GM18907 (cell line): Measurements from ENCODE around the gene GABARAP.
"Not testable (repeated sequence)": the region's sequence is repeated elsewhere in the genome, so short reads cannot be mapped to it uniquely, and the experiment has no call there.

Experiments used
- ATAC-seq: cut with Tn5 transposase; IDR thresholded peaks from one replicate; pipeline ENCODE4 v1.9.1; 2021; ENCODE audit warnings: mild to moderate bottlenecking, moderate library complexity; ENCODE audit not compliant: unreplicated experiment

Gene GABARAP

GRCh38 chr17:7261379-7262191 lies 19.3 kb upstream of the GABARAP start:
- no peak for ATAC-seq

- no peak for ATAC-seq
These were observed 18.6 kb upstream of the GABARAP start for GRCh38 chr17:7260651-7261378.

GRCh38 chr17:7260151-7260550 lies 17.9 kb upstream of the GABARAP start:
- ATAC-seq, result no peak

- no peak for ATAC-seq
These were observed 17.3 kb upstream of the GABARAP start for GRCh38 chr17:7259555-7259889.

- ATAC-seq, result no peak
These were observed 16.7 kb upstream of the GABARAP start for GRCh38 chr17:7258731-7259554.

GRCh38 chr17:7256766-7257456 lies 14.7 kb upstream of the GABARAP start:
- ATAC-seq, result no peak

GRCh38 chr17:7254511-7254910 lies 12.3 kb upstream of the GABARAP start:
- ATAC-seq, result no peak

- ATAC-seq, result no peak
These were observed 10.8 kb upstream of the GABARAP start for GRCh38 chr17:7253082-7253481.

GRCh38 chr17:7252176-7253043 lies 10.2 kb upstream of the GABARAP start, which contains the start of gene ELP5:
TSS of gene ELP5 (plus strand) at chr17:7252215. CDS start at chr17:7252551, 336 bp downstream.
- ATAC-seq, result peak; percentile 60

GRCh38 chr17:7251661-7252175 lies 9.5 kb upstream of the GABARAP start, which contains the start of gene CTDNEP1:
TSS of gene CTDNEP1 (minus strand) at chr17:7251734. CDS start at chr17:7251296, 438 bp downstream.
- ATAC-seq, result peak; percentile 84

GRCh38 chr17:7250695-7251627 lies 8.7 kb upstream of the GABARAP start:
- ATAC-seq, result no peak

- no peak for ATAC-seq
These were observed 7.6 kb upstream of the GABARAP start for GRCh38 chr17:7249830-7250229.

GRCh38 chr17:7249214-7249613 lies 7.0 kb upstream of the GABARAP start:
- no peak for ATAC-seq

GRCh38 chr17:7248796-7249195 lies 6.5 kb upstream of the GABARAP start:
- no peak for ATAC-seq

GRCh38 chr17:7246779-7247178 lies 4.5 kb upstream of the GABARAP start:
- no peak for ATAC-seq

- ATAC-seq, result not testable (repeated sequence)
These were observed 1.6 kb upstream of the GABARAP start for GRCh38 chr17:7243838-7244237.

GRCh38 chr17:7243453-7243729 lies 1.1 kb upstream of the GABARAP start:
- ATAC-seq, result no peak

- peak; percentile 48 for ATAC-seq
These were observed 636 bp upstream of the GABARAP start for GRCh38 chr17:7242717-7243452.
